H9 (cell line): ENCODE measurements around the gene SLC25A12. TPM values are rescaled to one million over a fixed set of nuclear protein-coding genes. Genes with fewer than 3 reads are reported as not detected.

Experiments used
- DNase-seq: peaks from one replicate; pipeline ENCODE4 v3.0.0-alpha.2; 2017
- H2AFZ ChIP-seq: one replicate; pipeline ENCODE4 v1.6.1; 2013; ENCODE audit warnings: mild to moderate bottlenecking, low read length, control low read depth, moderate library complexity
- H2AK5ac ChIP-seq: 2 replicates; pipeline ENCODE4 v1.6.1; 2013; ENCODE audit warnings: low read length, control low read depth, mixed read lengths; ENCODE audit not compliant: insufficient read length
- H2BK120ac ChIP-seq: one replicate; pipeline ENCODE4 v1.6.1; 2013; ENCODE audit warnings: low read depth, mild to moderate bottlenecking, low read length, control low read depth, inconsistent platforms; ENCODE audit not compliant: poor library complexity, severe bottlenecking
- H2BK12ac ChIP-seq: 2 replicates; pipeline ENCODE4 v1.6.1; 2013; ENCODE audit warnings: low read length, control low read depth, mixed read lengths, low read depth; ENCODE audit not compliant: insufficient read length
- H2BK15ac ChIP-seq: 2 replicates; pipeline ENCODE4 v1.6.1; 2013; ENCODE audit warnings: low read depth, low read length, control low read depth
- H2BK20ac ChIP-seq: one replicate; pipeline ENCODE4 v1.6.1; 2013; ENCODE audit warnings: low read depth, mild to moderate bottlenecking, low read length, control low read depth, inconsistent platforms; ENCODE audit not compliant: poor library complexity, severe bottlenecking
- H2BK5ac ChIP-seq: 2 replicates; pipeline ENCODE4 v1.6.1; 2013; ENCODE audit warnings: low read length, control low read depth, mixed read lengths; ENCODE audit not compliant: insufficient read length
- H3K14ac ChIP-seq: 2 replicates; pipeline ENCODE4 v1.6.1; 2013; ENCODE audit warnings: low read length, control low read depth; ENCODE audit not compliant: insufficient read depth
- H3K18ac ChIP-seq: 2 replicates; pipeline ENCODE4 v1.6.1; 2013; ENCODE audit warnings: low read depth, mild to moderate bottlenecking, mixed read lengths, low read length, control low read depth; ENCODE audit not compliant: insufficient read length
- H3K23ac ChIP-seq: 2 replicates; pipeline ENCODE4 v1.6.1; 2013; ENCODE audit warnings: low read length, control low read depth, mixed read lengths, low read depth; ENCODE audit not compliant: insufficient read length
- H3K23me2 ChIP-seq: 2 replicates; pipeline ENCODE4 v1.6.1; 2013; ENCODE audit warnings: low read depth, mild to moderate bottlenecking, mixed read lengths, low read length, control low read depth; ENCODE audit not compliant: insufficient read length, poor library complexity, severe bottlenecking
- H3K27ac ChIP-seq: 2 replicates; pipeline ENCODE4 v1.5.1; 2013; ENCODE audit warnings: low read length, control low read depth, mixed read lengths, low read depth; ENCODE audit not compliant: insufficient read length
- H3K27me3 ChIP-seq: 2 replicates; pipeline ENCODE4 v1.6.1; 2013; ENCODE audit warnings: low read length, control low read depth, inconsistent platforms; ENCODE audit not compliant: insufficient read depth
- H3K4ac ChIP-seq: 2 replicates; pipeline ENCODE4 v1.6.1; 2013; ENCODE audit warnings: low read depth, mild to moderate bottlenecking, control low read depth, inconsistent platforms, low read length, moderate library complexity
- H3K4me1 ChIP-seq: 2 replicates; pipeline ENCODE4 v1.6.1; 2013; ENCODE audit warnings: low read length, control low read depth, inconsistent platforms; ENCODE audit not compliant: insufficient read depth
- H3K4me2 ChIP-seq: 2 replicates; pipeline ENCODE4 v1.6.1; 2013; ENCODE audit warnings: low read length, control low read depth, mixed read lengths; ENCODE audit not compliant: insufficient read length, insufficient read depth
- H3K56ac ChIP-seq: 2 replicates; pipeline ENCODE4 v1.6.1; 2013; ENCODE audit warnings: low read depth, mild to moderate bottlenecking, mixed read lengths, low read length, control low read depth; ENCODE audit not compliant: insufficient read length
- H3K79me1 ChIP-seq: 2 replicates; pipeline ENCODE4 v1.6.1; 2013; ENCODE audit warnings: low read depth, mild to moderate bottlenecking, moderate library complexity, low read length, control low read depth, inconsistent platforms; ENCODE audit not compliant: insufficient read depth, poor library complexity, severe bottlenecking
- H3K79me2 ChIP-seq: 2 replicates; pipeline ENCODE4 v1.6.1; 2013; ENCODE audit warnings: low read length, control low read depth, inconsistent platforms; ENCODE audit not compliant: insufficient read depth
- H3K9ac ChIP-seq: 2 replicates; pipeline ENCODE4 v1.6.1; 2013; ENCODE audit warnings: low read length, control low read depth, mixed read lengths; ENCODE audit not compliant: insufficient read length; ENCODE audit errors: extremely low read depth
- H3K9me3 ChIP-seq: one replicate; pipeline ENCODE4 v1.6.1; 2013; ENCODE audit warnings: low read depth, low read length, inconsistent platforms; ENCODE audit not compliant: control insufficient read depth
- H3T11ph ChIP-seq: one replicate; pipeline ENCODE4 v1.6.1; 2013; ENCODE audit warnings: mild to moderate bottlenecking, low read length, control low read depth, inconsistent platforms
- H4K20me1 ChIP-seq: one replicate; pipeline ENCODE4 v1.6.1; 2013; ENCODE audit not compliant: control insufficient read depth, insufficient read length, insufficient read depth
- H4K5ac ChIP-seq: 2 replicates; pipeline ENCODE4 v1.6.1; 2013; ENCODE audit warnings: low read depth, mild to moderate bottlenecking, mixed read lengths, low read length, control low read depth; ENCODE audit not compliant: insufficient read length
- H4K8ac ChIP-seq: replicated peaks from 2 replicates; pipeline ENCODE4 v1.6.1; 2013; ENCODE audit warnings: low read length, control low read depth, mixed read lengths, low read depth; ENCODE audit not compliant: insufficient read length
- H4K91ac ChIP-seq: 2 replicates; pipeline ENCODE4 v1.6.1; 2013; ENCODE audit warnings: low read depth, mild to moderate bottlenecking, moderate library complexity, mixed read lengths, low read length, control low read depth; ENCODE audit not compliant: insufficient read length
- H3K27ac Mint-ChIP-seq, 3 experiments: 2 replicates in 2 of 3; 3 replicates in 1 of 3; pipeline ENCODE4 v1.8.0; 2020 to 2021; ENCODE audit warnings: mixed read lengths in 3 of 3, mild to moderate bottlenecking in 1 of 3, moderate library complexity in 1 of 3
- H3K27me3 Mint-ChIP-seq: 2 replicates; pipeline ENCODE4 v1.8.0; 2021; ENCODE audit warnings: low read depth, mild to moderate bottlenecking, moderate library complexity, mixed read lengths
- H3K36me3 Mint-ChIP-seq, 3 experiments: 2 replicates in 2 of 3; 3 replicates in 1 of 3; pipeline ENCODE4 v1.8.0; 2020 to 2021; ENCODE audit warnings: low read depth in 3 of 3, mixed read lengths in 3 of 3; ENCODE audit not compliant: insufficient read depth in 1 of 3
- H3K4me1 Mint-ChIP-seq, 2 experiments: 2 replicates each; pipeline ENCODE4 v1.8.0; 2020; ENCODE audit warnings: mixed read lengths in 2 of 2
- H3K4me3 Mint-ChIP-seq, 2 experiments: 2 replicates in 1 of 2; 3 replicates in 1 of 2; pipeline ENCODE4 v1.8.0; 2020 to 2021; ENCODE audit warnings: mild to moderate bottlenecking in 2 of 2, mixed read lengths in 2 of 2, moderate library complexity in 1 of 2
- H3K9me3 Mint-ChIP-seq, 2 experiments: 2 replicates in 1 of 2; 3 replicates in 1 of 2; pipeline ENCODE4 v1.8.0; 2020; ENCODE audit warnings: mild to moderate bottlenecking in 2 of 2, mixed read lengths in 2 of 2, moderate library complexity in 1 of 2
- WGBS: extraction: QIAGEN DNeasy Blood & Tissue Kit; methylation state at CpG from one replicate; pipeline ENCODE4 v1.1.7; 2013; ENCODE audit warnings: missing lambda C conversion rate, low lambda C conversion rate, mixed read lengths; ENCODE audit not compliant: insufficient read length; ENCODE audit errors: extremely low coverage; 5-methylcytosine and 5-hydroxymethylcytosine counted together
- total RNA-seq: library from RNA; stranded (reverse); gene quantifications from 2 replicates; pipeline ENCODE4 v1.2.1, GENCODE V29; 2021
- TF ChIP-seq, protein P1 (sequence below): fragments of 200-600 bp; sonication (generic); conservative IDR thresholded peaks from 3 replicates; pipeline ENCODE4 v1.8.0; 2021; ENCODE audit warnings: antibody characterized with exemption, mild to moderate bottlenecking

SLC25A12 gene
- total RNA-seq, 1 experiment from 2014 or later, result 10.1 TPM

DNA sequence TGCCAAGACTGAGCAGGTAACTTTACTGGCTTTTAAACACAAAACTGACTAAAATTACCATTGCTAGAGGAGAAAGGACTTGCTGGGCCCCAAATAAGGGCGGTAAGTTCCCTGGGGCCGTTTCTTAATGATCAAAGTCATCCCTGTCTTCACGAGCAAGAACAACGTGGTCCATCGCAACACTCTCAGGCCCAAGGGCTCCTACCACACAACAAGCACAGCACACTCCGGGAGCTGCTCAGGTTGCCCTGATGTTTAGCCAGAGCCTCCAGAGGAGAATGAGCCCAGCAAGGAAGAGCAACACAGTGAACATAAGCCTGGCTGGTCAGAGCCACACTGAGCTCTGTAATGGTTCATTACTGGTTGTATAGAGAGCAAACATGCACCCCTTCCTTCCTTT lies 104.1 kb downstream of the SLC25A12 start:
- Histone ChIP-seq H4K8ac (no peak overlapping the region), H4K5ac (no peak overlapping the region), H3K18ac (no peak overlapping the region), H2BK5ac (no peak overlapping the region), H2BK15ac (no peak overlapping the region), H2AFZ (no peak overlapping the region), H3K79me1 (no peaks in the 10 kb centered on the region), H3K14ac (no peak overlapping the region), H2BK12ac (no peak overlapping the region), H3K23ac (no peak overlapping the region), H3K79me2 (no peaks in the 10 kb centered on the region), H3K27me3 (no peaks in the 10 kb centered on the region), H3K27ac (no peak overlapping the region), H3K4ac (no peak overlapping the region), H2AK5ac (no peak overlapping the region), H3K4me1 (peaks cover 11% of the 10 kb centered on the region; the same call in 1 of the 2 replicates), H4K91ac (no peak overlapping the region), H3T11ph (no peak overlapping the region), H3K56ac (no peak overlapping the region), H3K9ac (no peak overlapping the region), H3K23me2 (no peaks in the 10 kb centered on the region), H2BK120ac (no peak overlapping the region), H2BK20ac (no peak overlapping the region), H4K20me1 (no peaks in the 10 kb centered on the region), H3K4me2 (no peak overlapping the region), H3K9me3 (no peaks in the 10 kb centered on the region)
- peaks cover 4 to 28% (median 15%) of the 10 kb centered on the region in 3 experiments; a peak in 6 of 7 replicates for H3K36me3 Mint-ChIP-seq
- TF ChIP-seq, protein P1, sequence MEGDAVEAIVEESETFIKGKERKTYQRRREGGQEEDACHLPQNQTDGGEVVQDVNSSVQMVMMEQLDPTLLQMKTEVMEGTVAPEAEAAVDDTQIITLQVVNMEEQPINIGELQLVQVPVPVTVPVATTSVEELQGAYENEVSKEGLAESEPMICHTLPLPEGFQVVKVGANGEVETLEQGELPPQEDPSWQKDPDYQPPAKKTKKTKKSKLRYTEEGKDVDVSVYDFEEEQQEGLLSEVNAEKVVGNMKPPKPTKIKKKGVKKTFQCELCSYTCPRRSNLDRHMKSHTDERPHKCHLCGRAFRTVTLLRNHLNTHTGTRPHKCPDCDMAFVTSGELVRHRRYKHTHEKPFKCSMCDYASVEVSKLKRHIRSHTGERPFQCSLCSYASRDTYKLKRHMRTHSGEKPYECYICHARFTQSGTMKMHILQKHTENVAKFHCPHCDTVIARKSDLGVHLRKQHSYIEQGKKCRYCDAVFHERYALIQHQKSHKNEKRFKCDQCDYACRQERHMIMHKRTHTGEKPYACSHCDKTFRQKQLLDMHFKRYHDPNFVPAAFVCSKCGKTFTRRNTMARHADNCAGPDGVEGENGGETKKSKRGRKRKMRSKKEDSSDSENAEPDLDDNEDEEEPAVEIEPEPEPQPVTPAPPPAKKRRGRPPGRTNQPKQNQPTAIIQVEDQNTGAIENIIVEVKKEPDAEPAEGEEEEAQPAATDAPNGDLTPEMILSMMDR, result no peak
- no peaks in the 10 kb centered on the region for H3K27me3 Mint-ChIP-seq
- H3K27ac Mint-ChIP-seq, result peak overlapping the region in 2 of 3 experiments; percentile 19 to 38; a peak in 3 of 7 replicates
- H3K4me1 Mint-ChIP-seq, result peaks cover 56 to 65% of the 10 kb centered on the region in 2 experiments
- no peak overlapping the region for H3K4me3 Mint-ChIP-seq
- no peak for DNase-seq
- WGBS, result no CpG with 5 or more reads among the region's 6 CpGs
- H3K9me3 Mint-ChIP-seq, result no peaks in the 10 kb centered on the region
